ENCODE data around the gene RLIM. TPM values are rescaled to one million over a fixed set of nuclear protein-coding genes. Genes with fewer than 3 reads are reported as not detected.
A peak's percentile ranks its signal among the peaks of the same experiment; 100 is the strongest.
"Not testable (repeated sequence)": the region's sequence is repeated elsewhere in the genome, so short reads cannot be mapped to it uniquely, and the experiment has no call there.

Gene RLIM
- polyA plus RNA-seq (2013, experiment 1 of 2; ENCODE audit: insufficient read length), result 15.3 TPM
- polyA plus RNA-seq (2013, experiment 2 of 2; ENCODE audit: insufficient read length), result 15.1 TPM

DNA sequence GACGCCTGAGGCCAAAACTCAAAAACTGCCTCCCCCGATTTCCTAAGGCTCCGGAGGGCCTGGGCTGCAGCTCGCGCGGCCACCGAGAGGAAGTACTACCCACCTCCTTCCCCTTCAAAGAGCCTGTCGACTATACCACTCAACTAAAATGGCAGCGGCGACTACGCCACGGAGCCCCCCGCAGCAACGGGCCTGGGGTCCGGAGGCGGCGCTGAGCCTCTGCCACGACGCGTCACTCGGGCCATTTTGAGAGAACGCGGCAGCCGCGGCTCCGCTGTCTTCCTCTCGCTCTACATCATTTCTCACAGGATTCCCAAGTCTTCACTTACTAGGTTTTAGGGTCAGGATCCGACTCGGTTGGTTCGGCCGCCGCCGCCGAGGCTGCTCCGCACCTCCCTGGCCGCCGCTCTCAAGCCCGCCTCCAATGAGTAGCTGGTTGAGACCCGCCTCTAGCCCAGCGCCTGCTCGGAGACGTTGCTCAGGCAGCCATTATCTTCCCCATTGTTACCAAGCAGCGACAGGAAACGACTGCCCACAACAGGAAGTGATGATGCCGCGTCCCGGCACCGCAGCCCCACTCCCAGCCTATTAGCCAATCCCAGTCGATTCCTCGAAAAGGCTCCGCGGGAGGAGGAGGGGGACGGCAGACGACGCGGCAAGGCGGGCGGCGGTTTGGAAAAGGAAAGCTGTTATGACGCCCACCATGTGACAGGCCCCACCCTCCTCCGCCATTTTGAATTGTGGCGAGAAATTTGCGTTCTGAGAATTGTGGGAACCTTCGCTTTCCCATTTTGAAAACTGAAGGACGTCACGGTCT is at the start of gene RLIM:
TSS of gene RLIM (minus strand) at position 532 of the 817 bp plus-strand sequence. CDS start 18,647 bp downstream, outside the sequence.
- DNase-seq, result peak; percentile 96

DNA sequence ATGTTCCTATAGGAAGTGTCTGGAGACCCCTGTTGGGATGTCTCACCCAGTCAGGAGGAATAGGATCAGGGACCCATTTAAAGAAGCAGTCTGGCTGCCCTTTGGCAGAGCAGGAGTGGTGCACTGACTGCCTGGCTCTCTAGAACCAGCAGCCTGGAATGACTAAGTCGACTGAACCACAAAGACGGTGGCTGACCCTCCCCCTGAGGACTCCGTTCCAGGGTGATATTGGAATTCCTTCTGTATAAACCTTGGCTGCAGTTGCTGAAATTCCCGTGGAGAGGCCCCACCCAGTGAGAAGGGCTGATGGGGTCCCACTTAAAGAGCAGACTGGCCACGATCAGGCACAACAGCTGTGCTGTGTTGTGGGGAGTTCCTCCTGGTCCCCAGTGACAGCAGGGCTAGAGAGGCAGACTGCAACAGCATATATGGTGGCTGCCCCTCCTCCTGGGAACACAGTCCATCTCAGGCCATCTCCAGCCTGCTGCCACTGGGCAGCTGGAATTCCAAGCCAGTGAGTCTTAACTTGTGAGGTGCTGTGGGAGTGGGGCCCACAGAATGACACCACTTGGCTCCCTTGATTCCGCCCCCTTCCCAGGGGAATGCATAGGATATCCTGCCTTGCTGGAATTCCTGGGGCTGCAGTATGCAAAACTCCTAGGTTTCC is 41.8 kb upstream of the RLIM start:
- peak; percentile 70 for DNase-seq

- not testable (repeated sequence) for DNase-seq
Measured at GRCh38 chrX:74654953-74655352, 40.5 kb upstream of the RLIM start.

GRCh38 chrX:74636749-74637314 is 22.4 kb upstream of the RLIM start:
- no peak for DNase-seq

- peak; percentile 19 for DNase-seq
Measured at GRCh38 chrX:74613370-74614092, 893 bp downstream of the RLIM start.

DNA sequence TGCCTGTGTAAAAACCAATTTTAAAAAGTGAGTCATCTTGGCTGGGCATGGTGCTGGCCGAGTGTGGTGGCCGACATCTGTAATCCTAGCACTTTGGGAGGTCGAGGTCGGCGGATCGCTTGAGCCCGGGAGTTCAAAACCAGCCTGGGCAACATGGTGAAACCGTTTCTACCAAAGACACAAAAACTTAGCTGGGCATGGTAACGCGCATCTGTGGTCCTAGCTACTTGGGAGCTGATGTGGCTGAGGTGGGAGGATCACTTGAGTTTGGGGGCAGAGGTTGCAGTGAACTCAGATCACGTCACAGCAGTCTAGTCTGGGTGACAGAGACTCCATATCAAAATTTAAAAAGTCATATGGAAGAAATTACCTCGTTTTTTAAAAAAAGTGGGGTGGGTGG is 7.6 kb downstream of the RLIM start:
- DNase-seq, result no peak

DNA sequence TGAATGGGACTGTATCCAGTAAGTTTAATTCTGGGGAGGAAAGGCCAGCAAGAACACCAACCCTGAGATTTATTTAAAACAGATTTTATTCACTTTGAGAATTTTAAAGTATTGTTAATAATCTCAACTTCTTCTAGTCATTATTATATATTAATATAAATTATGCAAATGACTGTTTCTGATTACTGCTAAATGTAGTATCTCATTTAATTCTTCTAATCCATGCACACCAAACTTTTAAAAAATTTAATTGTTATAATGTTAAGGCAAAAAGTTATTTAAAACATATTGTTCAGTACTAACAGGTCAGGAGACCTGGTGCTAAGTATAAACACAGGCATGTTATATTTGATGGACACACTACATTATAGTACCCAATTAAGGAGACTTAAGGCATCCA is 8.1 kb downstream of the RLIM start:
- DNase-seq, result no peak

- no peak for DNase-seq
Measured at GRCh38 chrX:74603040-74603439, 11.4 kb downstream of the RLIM start.

DNA sequence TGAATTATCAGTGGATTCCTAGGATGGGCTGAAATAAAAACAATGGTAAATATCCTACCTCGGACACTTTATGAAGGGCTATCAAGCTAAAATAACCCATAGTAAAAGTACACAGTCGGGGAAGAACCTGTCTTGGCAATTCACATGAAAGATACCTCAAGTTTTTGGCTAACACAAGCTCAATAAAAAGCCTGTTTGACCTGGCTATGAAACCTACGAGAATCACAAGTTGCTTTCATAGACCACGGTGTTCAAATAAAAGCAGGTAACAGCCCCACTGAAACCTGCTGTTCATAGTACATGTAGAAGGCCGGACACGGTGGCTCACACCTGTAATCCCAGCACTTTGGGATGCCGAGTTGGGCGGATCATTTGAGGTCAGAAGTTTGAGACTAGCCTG is 12.3 kb downstream of the RLIM start:
- no peak for DNase-seq

DNA sequence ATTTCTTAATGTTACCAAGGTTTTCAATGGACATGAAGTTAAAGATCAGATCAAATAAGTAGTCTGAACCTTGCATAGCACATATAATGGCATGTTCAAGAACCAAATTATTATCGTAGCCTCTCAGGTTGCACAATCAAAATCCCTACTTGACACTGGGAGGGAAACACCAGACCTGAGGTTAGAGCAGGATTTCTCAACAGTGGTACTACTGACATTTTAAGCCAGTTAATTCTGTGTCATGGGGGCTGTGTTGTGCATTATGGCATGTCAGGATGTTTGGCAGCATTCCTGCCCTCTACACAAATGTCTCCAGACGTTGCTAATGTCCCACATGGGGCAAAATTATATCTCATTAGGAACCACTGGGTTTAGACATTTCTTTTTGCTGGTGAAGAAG is 20.8 kb downstream of the RLIM start:
- DNase-seq, result no peak

DNA sequence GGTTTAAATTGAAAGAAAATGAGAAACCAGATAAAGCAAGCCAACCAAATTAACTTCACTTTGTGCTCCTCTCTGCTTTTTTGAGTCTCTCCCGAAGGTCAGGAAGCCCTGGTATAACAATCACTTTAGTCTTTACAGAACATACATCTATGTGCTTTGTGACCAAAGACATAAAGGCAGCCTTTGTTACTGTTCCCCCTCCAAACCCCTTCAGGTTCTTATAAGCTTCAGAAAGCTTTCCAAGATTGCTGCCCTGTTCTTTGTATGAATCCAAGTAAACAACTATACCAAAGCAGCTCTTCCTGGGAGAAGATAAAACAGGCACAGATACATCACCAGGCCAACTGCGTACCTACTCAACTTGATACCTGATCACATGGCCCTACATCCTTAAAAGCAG is 28.7 kb downstream of the RLIM start:
- DNase-seq, result no peak

- DNase-seq, result peak; percentile 1
Measured at GRCh38 chrX:74579597-74580198, 34.7 kb downstream of the RLIM start.

- no peak for DNase-seq
Measured at GRCh38 chrX:74578137-74578536, 36.3 kb downstream of the RLIM start.

DNA sequence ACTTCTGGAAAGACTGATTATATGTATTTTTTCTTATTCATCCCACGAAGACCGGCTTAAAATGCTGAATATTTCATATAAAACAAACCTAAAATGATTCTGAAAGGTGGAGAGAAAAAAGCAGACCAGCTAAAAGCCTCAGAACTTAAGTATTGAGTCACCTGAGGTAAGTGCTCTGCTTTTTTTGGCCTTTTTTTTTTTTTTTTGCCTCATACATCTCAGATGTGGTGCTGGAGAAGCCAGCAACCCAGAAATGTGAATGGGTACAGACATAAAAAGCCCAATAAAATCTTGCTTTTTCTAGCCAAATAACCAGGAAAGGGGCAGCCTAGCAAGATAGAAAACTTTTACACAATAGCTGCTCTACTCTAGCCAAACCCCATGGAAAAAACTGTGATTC is 57.0 kb downstream of the RLIM start:
- no peak for DNase-seq

- DNase-seq, result no peak
Measured at GRCh38 chrX:74551934-74552333, 62.5 kb downstream of the RLIM start.

DNA sequence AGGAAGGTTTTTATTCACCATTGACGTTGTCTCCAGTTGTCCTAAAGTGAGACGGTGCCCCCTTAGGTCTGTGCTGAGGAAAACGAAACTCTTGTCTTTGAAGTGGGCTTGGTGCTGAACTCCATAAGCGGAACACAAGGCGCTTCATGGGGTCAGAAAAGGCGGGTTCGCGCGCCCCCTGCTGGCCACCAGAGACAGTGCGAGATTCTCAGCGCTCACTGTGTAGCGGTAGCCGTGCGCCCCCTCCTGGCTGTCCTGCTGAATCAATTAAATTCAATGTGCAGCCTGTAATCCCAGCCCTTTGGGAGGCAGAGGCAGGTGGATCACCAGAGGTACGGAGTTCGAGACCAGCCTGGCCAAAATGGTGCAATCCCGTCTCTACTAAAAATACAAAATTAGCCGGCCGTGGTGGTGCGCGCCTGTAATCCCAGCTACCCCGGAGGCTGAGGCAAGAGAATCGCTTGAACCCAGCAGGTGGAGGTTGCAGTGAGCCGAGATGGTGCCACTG is 64.1 kb downstream of the RLIM start:
- DNase-seq, result peak; percentile 60

GRCh38 chrX:74546984-74547383 is 67.4 kb downstream of the RLIM start:
- no peak for DNase-seq

- DNase-seq, result no peak
Measured at GRCh38 chrX:74545880-74546523, 68.4 kb downstream of the RLIM start.

DNA sequence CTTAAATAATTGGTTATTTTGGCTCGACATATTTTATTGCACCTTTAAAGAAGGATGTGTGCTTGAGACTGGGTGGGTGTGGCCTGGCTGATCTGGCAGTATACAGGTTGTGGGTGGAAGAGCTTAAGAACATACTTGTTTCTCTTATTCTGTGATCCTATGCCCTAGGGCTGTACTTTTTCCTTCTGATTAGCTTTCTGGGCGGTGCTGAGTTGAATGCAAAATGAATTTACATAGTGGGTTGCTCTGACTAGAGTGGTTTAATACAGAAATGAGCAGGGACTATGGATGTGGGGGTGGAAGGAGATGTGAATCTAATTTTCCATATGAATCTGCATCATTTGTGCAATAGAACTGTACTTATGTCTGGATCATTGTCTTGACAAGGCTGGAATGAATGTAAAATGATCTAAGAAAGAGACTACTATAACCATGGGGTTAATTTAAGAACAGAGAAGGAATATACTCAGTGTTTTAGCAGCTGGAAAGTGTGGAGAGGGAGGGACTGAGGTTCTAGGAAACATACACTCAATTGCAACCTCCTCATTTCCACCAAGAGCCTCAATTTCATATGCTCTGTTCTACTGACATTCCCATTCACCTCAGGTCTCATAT is 73.7 kb downstream of the RLIM start:
- no peak for DNase-seq

DNA sequence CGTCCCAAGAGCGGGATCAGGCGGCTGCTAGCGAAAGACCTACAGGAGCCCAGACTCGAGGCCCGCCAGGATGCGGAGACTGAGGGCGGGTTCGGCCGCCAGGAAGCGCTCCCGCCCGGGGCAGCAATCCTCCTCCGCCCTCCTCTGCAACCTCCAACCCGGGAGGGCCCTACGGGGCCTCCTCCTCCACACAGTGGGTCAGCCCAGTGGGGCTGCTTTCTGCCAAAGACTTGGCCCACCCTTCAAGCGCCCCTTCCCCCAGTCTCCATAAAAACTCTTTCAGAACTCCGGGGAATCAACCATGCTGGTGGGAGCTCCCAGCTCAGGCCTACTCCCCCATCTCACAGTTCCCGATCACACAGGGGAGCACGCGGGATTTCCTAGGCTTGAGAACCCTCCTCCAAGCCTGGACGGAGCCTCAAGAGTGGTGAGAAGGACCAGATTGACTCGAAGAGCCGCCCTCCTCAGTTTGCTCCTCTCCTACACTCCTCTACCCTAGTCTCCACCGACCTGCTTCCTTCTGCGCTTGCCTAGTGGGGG is 77.5 kb downstream of the RLIM start:
- DNase-seq, result peak; percentile 52
